HL-60 (cell line): Measurements from ENCODE around the gene MINDY3.

ENCODE experiments used
- DNase-seq, 2 experiments: peaks; one replicate each; pipeline ENCODE4 v3.0.0-alpha.2; 2010 to 2020; ENCODE audit warnings: low read depth in 1 of 2, low spot score in 1 of 2
- H3K27ac ChIP-seq: fragments of 250-450 bp; sonication (Bioruptor Pico); replicated peaks from 2 replicates; pipeline ENCODE4 v1.5.1; 2020; ENCODE audit warnings: mild to moderate bottlenecking, moderate library complexity
- H3K27me3 ChIP-seq: fragments of 250-450 bp; sonication (Bioruptor Pico); 2 replicates; pipeline ENCODE4 v1.5.1; 2021; ENCODE audit warnings: mild to moderate bottlenecking, moderate library complexity; ENCODE audit not compliant: insufficient read depth, poor library complexity, severe bottlenecking
- H3K4me3 ChIP-seq: replicated peaks from 2 replicates; pipeline ENCODE4 v1.5.1; 2011; ENCODE audit warnings: mild to moderate bottlenecking, control low read depth, low read length; ENCODE audit not compliant: insufficient read depth
- GABPA ChIP-seq: IDR thresholded peaks from 2 replicates; pipeline ENCODE4 v1.6.1; 2012; ENCODE audit warnings: low read depth
- POLR2AphosphoS5 ChIP-seq: IDR thresholded peaks from 2 replicates; pipeline ENCODE4 v1.6.1; 2012; ENCODE audit warnings: low read depth
- SPI1 ChIP-seq: IDR thresholded peaks from 2 replicates; pipeline ENCODE4 v1.6.1; 2012; ENCODE audit warnings: low read depth, mild to moderate bottlenecking, borderline replicate concordance
- TF ChIP-seq, protein P1 (sequence below): IDR thresholded peaks from 2 replicates; pipeline ENCODE4 v1.6.1; 2012; ENCODE audit warnings: low read depth; ENCODE audit not compliant: insufficient replicate concordance
- TF ChIP-seq, protein P2 (sequence below): IDR thresholded peaks from one replicate; pipeline ENCODE4 v1.5.1; 2011; ENCODE audit warnings: low read length, control low read depth, inconsistent platforms; ENCODE audit not compliant: insufficient read depth

Gene MINDY3

DNA sequence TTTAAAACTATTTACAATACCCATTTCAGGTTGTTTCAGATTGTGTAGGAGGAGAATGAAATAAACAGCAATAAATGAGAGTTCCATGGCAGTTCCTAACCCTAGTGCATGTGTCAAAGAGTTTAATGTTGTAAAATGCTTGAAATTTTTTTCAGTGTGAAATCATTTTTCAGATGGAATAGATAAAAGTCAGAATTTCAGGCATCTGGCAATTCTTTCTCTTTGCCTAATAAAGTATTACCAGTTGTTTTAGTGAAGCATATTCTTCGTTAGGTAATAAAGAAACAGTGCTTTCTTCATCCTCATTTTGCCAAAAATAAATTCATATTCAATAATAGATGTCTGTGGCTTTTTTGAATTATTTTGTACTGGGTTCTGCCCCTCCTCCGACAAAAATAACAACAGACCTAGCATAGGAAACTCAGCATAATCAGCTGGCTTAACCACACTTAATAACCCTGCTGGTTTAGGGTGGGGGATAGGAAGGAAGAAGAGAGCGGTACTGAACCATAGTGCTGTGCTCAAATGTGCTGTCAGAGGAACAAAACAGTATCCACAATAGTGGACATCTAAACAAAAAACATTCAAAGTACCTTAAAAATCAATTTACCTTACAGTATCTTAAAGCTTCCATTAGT is 39.1 kb downstream of the MINDY3 start:
- TF ChIP-seq, protein P1, sequence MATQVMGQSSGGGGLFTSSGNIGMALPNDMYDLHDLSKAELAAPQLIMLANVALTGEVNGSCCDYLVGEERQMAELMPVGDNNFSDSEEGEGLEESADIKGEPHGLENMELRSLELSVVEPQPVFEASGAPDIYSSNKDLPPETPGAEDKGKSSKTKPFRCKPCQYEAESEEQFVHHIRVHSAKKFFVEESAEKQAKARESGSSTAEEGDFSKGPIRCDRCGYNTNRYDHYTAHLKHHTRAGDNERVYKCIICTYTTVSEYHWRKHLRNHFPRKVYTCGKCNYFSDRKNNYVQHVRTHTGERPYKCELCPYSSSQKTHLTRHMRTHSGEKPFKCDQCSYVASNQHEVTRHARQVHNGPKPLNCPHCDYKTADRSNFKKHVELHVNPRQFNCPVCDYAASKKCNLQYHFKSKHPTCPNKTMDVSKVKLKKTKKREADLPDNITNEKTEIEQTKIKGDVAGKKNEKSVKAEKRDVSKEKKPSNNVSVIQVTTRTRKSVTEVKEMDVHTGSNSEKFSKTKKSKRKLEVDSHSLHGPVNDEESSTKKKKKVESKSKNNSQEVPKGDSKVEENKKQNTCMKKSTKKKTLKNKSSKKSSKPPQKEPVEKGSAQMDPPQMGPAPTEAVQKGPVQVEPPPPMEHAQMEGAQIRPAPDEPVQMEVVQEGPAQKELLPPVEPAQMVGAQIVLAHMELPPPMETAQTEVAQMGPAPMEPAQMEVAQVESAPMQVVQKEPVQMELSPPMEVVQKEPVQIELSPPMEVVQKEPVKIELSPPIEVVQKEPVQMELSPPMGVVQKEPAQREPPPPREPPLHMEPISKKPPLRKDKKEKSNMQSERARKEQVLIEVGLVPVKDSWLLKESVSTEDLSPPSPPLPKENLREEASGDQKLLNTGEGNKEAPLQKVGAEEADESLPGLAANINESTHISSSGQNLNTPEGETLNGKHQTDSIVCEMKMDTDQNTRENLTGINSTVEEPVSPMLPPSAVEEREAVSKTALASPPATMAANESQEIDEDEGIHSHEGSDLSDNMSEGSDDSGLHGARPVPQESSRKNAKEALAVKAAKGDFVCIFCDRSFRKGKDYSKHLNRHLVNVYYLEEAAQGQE, result no peak
- TF ChIP-seq SPI1 (no peak), POLR2AphosphoS5 (no peak), GABPA (no peak)
- TF ChIP-seq, protein P2, sequence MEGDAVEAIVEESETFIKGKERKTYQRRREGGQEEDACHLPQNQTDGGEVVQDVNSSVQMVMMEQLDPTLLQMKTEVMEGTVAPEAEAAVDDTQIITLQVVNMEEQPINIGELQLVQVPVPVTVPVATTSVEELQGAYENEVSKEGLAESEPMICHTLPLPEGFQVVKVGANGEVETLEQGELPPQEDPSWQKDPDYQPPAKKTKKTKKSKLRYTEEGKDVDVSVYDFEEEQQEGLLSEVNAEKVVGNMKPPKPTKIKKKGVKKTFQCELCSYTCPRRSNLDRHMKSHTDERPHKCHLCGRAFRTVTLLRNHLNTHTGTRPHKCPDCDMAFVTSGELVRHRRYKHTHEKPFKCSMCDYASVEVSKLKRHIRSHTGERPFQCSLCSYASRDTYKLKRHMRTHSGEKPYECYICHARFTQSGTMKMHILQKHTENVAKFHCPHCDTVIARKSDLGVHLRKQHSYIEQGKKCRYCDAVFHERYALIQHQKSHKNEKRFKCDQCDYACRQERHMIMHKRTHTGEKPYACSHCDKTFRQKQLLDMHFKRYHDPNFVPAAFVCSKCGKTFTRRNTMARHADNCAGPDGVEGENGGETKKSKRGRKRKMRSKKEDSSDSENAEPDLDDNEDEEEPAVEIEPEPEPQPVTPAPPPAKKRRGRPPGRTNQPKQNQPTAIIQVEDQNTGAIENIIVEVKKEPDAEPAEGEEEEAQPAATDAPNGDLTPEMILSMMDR, result no peak
- no peaks in the 10 kb centered on the region for H3K27me3 ChIP-seq
- H3K27ac ChIP-seq, result no peak overlapping the region
- DNase-seq, result no peak
- H3K4me3 ChIP-seq, result no peak overlapping the region

DNA sequence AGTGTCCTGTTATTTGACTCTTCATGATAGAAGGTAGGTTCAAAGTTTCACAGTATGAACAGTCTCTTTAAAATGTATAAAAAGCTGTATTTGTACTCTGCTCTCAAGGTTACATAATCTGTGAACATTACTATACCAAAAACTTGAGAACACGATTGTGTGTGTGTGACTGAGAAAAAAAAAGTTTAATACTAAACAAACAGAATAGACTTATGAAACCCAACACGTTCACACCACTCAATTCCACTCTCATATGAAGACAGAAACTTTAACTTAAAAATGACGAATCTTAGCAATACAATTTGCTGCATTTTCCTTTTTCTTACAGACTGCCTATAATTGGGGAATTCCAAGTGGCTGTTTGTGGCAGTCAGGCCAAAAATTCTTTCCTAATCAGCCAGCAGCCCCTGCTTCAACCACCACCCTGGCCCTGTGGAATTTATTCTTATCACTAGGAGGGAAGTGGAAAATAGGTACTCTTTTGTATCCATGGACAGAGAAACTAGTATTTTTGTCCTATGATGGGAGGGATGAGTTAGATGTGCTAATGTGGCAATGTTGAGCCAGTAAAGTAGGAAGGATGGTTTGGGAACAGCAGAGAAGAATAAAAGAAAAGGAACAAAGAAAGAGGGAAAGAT is 42.8 kb downstream of the MINDY3 start:
- no peak for DNase-seq

DNA sequence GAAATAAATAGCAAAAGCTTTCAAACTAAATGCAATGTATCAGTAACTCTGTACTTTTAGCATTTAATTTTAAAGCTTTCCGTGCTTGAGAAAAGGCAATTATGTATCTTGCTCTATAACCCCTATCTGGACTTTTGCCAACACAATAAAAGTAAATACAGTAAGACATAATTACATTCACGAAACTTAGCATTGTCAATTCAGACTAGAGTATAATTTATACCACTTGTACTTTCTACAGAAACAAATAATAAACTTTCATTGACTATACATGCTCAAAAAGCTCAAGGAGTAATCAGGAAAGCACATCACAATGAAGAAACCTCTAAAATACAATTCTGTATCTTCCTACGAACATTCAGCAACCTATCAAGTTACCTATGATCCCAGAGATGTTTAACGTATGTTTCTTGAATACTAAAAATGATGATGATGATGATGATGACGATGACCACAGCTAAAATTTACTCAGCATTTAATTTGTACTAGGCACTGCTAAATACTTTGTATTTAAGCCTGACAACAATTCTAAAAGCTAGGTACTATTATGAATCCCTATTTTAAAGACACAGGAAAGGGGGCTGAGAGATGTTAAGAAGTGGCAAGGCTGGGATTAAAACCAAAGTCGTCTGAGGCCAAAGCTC is 44.9 kb downstream of the MINDY3 start:
- TF ChIP-seq POLR2AphosphoS5 (no peak), SPI1 (no peak), GABPA (no peak)
- TF ChIP-seq, protein P2, result no peak
- TF ChIP-seq, protein P1, result no peak
- no peaks in the 10 kb centered on the region for H3K27me3 ChIP-seq
- DNase-seq, result no peak
- no peak overlapping the region for H3K4me3 ChIP-seq
- no peak overlapping the region for H3K27ac ChIP-seq

More for the DNA sequence above, 42.8 kb downstream of the MINDY3 start:
- no peak for TF ChIP-seq GABPA
- TF ChIP-seq SPI1, result no peak
- TF ChIP-seq POLR2AphosphoS5, result no peak
- TF ChIP-seq, protein P1, result no peak
- TF ChIP-seq, protein P2, result no peak
- Histone ChIP-seq H3K27ac (no peak overlapping the region), H3K27me3 (no peaks in the 10 kb centered on the region), H3K4me3 (no peak overlapping the region)
